NCI-H2196 (cell line): ENCODE results near the gene NF1.

Experiments used
- DNase-seq: peaks from one replicate; lab custom pipeline; 2025; ENCODE audit not compliant: unreplicated experiment; lab: John Stamatoyannopoulos, UW

The NF1 gene

GRCh38 chr17:31394544-31394943, 299.8 kb downstream of the NF1 start:
- DNase-seq, result no peak

DNA sequence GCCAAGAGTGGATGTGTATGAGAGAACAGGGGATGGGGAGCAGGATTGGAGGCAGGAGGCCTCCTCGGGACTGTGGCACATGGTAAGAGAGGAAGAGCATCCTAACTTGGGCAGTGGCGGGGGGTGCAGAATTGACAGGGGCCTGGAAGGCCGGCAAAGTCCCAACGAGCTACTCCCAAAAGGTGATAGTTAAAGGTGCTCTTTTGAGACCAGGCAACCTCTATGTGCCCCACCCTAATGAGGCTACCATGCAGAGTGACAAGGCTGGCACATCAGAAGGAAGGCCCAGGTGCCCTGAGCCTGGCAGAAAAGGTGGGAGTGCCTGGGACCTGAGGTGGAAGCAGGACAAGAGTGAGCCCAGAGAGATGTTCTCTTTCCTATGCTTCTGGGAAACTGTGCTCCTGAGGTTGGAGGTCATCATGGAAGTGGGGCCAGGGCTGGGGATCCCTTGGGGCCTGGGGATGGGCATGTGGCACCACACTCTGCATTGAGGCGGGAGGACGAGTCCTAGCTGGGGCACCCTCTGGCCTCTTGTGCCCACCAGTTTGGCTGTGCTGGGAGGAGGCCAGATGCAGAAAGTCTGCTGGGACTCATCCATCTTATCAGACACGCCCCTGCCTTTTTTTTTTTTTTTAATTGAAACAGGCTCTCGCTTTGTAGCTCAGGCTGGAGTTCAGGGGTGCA, 302.6 kb downstream of the NF1 start:
- DNase-seq, result no peak

- DNase-seq, result no peak
Measured at GRCh38 chr17:31398381-31399311, 303.9 kb downstream of the NF1 start.

DNA sequence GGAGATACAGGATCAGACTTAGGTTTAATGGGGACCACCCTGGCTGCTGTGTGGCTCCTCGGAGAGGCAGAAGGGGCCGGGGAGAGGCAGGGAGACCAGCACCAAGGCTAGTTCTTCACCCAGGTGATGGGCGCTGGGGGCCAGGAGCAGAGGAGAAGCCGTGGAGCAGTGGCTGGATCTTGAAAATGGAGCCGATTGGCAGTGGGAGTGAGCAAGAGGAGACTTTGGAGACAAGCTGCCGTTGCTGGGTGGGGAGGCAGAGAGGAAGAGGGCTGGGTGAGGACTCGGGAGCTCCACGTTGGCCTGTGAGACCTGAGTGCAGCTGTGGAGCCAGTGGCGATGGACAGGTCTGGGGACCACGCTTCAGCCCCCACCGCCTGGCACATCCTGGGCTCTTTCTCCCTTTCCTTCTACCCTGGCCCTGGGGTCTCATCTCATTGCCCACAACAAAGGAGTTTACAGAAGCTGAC, 305.7 kb downstream of the NF1 start:
- DNase-seq, result no peak

DNA sequence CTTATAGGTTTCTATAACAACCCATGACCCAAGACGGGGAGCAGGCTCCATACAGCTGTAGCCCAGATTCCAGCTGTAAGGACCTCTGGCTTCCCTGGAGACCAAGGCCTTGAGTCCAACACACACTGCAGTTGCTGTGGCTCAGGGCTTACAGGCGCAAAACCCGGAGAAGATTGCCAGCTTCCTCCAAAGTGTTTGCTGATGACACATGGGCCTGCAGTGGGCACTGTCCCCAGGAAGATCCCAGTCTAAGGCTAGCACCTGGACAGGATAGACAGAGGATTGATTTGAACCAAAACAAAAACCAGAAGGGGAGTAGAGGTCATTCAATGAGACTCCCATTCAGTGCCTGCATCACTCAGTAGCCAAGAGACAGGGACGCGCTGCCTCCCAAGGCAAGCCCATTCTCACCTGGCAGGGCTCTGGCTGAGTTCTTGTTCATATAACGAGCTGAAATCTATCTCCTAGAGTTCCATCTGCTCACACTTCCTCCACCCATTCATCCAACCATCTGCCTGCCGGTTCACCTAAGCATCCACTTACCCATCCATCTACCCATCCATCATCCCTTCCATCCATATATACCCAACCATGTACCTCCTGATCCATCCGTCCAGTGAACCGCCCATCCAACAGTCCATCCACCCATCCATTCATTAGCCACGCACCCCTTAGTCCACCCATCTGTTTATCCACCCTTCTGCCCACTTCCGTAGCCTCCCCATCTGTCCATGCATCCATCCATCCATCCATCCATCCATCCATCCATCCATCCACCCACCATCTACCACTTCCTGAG, 306.9 kb downstream of the NF1 start:
- DNase-seq, result no peak

DNA sequence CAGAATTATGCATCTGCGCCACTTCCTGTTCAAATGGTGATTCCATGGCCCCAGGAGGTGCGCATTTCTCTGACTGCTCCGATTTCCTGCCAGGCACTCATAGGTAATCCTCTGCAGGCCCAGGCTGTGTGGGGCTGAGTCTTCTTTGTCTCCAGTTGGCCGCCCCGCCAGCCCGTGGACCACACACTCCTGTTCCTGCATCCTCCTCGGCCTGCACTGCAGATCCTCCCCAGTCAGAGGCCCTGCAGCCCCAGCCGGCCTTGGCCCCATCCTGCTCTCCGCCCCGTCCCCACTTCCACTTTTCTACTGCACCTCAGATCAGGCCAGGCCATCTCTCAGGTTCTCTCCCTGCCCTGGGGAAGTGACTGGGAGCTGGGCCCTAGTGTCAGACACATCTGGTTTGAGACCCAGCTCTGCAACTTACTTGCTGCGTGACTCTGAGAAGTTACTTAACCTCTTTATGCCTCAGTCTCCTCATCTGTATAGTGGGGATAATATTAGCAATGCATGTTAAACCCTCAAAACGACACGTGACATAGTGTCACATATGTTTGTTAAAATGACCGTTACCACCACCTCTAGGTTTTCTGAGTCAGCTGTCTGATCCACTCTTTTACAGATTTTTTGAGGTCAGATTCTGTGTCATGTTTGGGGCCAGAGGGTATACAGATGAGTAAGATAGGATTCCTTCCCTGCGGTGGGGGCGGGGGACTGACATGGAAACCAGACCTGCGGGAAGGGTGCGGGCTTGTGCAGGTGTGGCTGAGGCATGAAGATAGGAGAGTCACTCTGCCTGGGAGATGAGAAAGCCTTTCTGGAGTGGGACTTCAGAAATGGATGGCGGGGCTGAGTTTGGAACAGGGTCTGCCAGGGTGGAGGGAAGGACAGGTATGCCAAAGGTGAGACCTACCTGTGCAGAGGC, 309.5 kb downstream of the NF1 start:
- no peak for DNase-seq

DNA sequence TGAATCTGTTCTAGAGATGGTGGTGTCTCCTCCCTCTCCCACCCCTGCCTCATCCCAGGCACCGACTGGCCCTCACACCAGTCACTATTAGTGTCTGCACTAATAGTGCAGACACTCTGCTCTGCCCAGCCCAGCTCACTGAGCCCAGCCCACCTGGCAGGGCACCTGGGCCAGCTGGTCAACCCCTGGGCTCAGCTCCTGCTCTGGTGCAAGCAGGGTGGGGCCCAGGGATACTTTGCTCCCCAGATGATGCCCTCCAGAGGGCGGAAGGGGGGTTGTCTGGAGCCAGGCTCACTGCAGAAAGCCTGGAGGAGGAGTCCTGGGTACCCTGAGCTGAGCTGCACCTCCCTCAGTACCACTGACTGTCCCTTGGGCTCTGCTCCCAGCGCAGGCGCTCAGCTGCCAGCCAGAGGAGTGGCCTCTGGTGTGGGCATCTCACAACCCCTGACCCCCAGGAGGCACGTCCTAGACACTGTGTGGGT, 311.2 kb downstream of the NF1 start:
- DNase-seq, result no peak

GRCh38 chr17:31408586-31408985, 313.8 kb downstream of the NF1 start:
- no peak for DNase-seq

- DNase-seq, result no peak
Measured at GRCh38 chr17:31411707-31412285, 317.0 kb downstream of the NF1 start.

- no peak for DNase-seq
Measured at GRCh38 chr17:31412511-31412910, 317.7 kb downstream of the NF1 start.

DNA sequence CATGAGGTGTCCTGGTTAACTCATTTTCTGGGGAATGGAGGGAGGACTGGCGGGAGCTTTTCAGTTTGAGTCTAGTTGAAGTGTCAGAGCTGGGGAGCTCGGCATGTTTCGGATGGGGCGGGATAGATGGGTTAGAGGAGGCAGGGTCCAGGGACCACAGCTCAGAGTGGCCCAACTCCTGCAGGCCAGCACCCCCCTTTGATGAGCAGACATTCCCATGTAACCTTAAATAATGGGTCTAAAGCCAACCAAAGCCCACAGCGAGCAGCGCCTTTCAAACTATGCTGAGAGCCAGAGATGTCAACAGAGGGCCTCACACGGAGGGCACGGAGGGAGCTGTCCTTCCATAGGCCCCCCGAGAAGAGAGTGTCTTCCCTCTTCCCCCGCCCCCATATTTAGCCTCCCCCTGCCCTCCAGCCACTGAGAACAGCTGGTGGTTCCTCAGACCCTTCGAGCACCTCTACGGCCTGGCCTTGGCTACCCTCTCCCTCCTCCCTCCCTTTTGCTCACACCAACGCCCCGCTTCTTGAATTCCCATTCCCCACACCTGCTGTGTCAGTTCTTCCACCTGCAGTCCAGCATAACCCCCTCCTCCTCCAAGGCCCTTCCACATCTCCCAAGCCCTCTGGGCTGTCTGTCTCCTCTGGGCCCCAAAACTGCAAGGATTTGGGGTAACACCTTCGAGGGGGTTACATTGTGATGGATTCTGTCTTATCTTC, 318.5 kb downstream of the NF1 start:
- DNase-seq, result no peak

DNA sequence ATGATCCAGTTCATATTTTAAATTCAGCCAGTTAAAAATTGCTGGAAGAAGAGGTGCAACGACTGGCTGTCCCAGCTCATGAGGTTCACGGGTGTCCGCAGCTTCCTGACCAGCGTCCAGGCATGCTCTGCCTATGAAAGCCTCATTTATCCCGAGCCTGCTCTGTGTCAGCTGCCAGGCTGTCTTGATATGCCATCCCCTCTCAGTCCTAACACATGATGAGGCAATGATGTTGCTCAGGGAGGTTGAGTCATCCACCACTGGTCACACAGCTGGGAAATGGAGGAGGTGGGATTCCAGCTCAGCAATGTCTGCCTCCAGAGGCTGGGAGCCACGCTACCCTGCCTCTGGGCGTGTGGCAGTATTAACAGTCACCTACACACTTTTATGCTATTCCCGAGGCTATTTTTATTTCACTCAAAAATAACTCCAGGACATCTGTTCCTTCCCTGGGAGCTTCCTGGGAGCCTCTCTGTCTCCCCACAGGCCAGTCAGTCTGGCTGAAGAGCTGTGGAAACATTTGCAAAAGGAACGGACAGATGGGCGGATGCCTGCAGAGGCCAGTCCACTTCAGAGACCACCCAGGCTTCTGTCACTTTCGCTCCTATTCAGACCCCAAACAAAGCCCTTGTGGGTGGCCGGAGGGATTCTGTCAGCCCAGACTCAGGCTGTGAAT, 319.2 kb downstream of the NF1 start:
- DNase-seq, result no peak

GRCh38 chr17:31414550-31414918, 319.8 kb downstream of the NF1 start:
- no peak for DNase-seq

DNA sequence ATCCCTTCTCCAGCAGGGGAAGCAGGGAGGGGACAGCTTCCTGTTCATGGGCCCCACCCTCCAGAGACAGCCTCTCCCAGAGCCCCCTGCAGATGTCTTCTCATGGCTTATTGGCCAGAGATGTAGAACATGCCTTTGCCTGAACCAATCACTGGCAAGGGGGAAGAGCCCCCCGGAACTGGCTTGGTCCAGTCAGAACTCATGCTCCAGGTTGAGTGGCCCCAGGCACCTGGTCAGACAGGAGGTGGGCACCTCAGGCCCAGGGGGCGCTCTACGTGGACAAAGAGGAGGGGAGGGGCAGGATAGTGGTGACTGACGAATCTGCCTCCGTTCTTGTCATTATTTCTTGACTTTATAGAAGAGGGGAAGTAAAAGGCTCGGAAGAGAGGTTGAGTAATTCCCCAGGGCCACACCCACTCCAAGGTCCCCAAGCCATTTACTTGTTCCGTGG, 320.3 kb downstream of the NF1 start:
- no peak for DNase-seq

DNA sequence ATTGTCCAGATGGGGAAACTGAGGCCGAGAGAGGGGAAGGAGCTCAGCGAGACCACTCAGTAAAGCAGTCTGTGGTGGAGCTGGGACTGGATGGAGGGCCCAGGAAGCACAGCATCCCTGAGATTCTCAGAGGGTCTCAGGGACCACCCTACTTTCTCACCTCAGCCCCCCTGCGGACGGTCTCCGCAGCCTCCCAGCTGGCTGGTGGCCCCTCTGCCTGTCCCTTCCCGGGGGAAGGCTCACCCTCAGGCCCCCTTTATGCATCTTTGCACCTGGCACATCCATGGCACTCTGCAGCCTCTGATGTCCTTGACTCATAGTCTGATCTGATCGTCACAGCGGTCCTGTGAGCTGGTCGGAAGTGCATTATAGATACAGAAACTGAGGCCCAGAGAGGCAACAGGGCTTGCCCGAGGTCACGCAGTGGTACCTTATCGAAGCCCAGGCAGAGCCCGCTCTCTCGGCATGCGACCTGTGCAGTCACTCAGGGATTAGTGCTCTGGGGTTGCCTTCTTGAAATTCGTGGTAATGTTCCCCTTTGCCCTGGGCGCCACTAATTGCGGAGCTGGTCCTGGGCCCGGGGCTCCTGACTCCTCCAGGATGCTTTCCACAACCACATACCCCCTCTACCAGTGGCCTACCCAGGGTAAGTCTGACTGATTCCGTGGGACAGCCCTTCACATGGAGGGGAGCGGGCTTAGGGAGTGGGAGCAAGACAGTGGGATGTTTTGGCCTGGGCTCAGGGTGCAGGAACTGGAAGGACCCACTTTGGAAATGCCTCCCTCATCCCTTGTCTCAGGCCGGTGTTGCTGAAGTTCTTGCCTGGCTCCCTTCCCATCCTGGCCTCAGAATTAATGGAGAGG, 321.1 kb downstream of the NF1 start:
- DNase-seq, result no peak

GRCh38 chr17:31416503-31416923, 321.7 kb downstream of the NF1 start:
- no peak for DNase-seq

DNA sequence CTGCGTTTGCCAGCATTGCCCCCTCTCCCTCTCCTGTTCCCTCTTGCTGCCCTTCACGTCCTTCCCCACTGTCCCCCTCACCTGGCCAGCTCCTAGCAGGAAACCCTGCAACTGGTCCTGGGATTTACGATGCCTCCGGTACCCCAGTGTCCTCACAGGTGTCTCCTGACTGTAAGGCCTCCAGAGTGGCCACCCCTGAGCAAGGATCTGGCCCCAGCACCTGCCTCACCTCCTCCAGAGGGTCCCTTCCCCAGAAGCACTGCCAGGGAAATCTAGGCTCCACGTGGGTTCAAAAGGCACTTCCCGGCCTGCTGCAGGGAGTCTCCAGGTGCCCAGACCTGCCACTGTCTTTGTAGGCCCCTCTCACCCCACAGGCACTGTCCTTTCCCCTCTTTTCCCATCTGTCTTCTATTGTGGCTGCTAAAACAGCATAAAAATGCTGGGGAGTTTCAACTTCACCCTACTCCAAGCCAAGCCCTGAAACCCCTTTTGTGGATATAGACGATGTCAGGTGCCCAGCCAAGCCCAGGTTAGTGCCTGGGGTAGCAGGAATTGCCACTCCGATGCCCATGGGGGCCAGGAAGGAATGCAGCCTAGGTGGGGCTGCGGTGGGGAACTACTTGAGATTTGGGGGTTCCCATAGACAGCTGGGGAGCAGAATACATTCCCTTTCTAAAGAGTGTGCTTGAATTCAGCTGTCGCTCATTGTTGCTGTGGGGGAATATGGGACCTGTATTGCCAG, 322.4 kb downstream of the NF1 start:
- DNase-seq, result no peak
